OCI-LY3 (cell line): Measurements from ENCODE around the gene SDK2.

Experiments used
- CTCF ChIP-seq: fragments of 200-600, 300-600 bp; sonication (generic); IDR thresholded peaks from 2 replicates; pipeline ENCODE4 v1.5.1; 2014; ENCODE audit warnings: antibody characterized with exemption, low read length, low read depth
- EZH2phosphoT487 ChIP-seq: fragments of 200-600 bp; shearing (Covaris generic); IDR thresholded peaks from 2 replicates; pipeline ENCODE4 v1.6.1; 2018; ENCODE audit warnings: antibody characterized with exemption, mixed run types, low read depth

GRCh38 chr17:73648974-73649373 lies 4.7 kb upstream of the SDK2 start:
- TF ChIP-seq CTCF (no peak), EZH2phosphoT487 (no peak)
